Mesothelial cell of epicardium (in vitro differentiated cells): ENCODE measurements around the gene ANGEL1. TPM values are rescaled to one million over a fixed set of nuclear protein-coding genes. Genes with fewer than 3 reads are reported as not detected.

Experiments used
- DNase-seq, 2 experiments: peaks; one replicate each; pipeline ENCODE4 v3.0.0; 2021; ENCODE audit warnings: low spot score in 2 of 2; ENCODE audit not compliant: unreplicated experiment in 2 of 2
- H3K27ac Mint-ChIP-seq: 2 replicates; pipeline ENCODE4 v1.8.0; 2021; ENCODE audit warnings: mixed read lengths
- H3K27me3 Mint-ChIP-seq: 2 replicates; pipeline ENCODE4 v1.8.0; 2021; ENCODE audit warnings: low read depth, mixed read lengths
- H3K36me3 Mint-ChIP-seq: 2 replicates; pipeline ENCODE4 v1.8.0; 2021; ENCODE audit warnings: mixed read lengths
- H3K4me1 Mint-ChIP-seq: 2 replicates; pipeline ENCODE4 v1.8.0; 2021; ENCODE audit warnings: mixed read lengths
- H3K4me3 Mint-ChIP-seq: 2 replicates; pipeline ENCODE4 v1.8.0; 2021; ENCODE audit warnings: mild to moderate bottlenecking, moderate library complexity, mixed read lengths
- H3K9me3 Mint-ChIP-seq: 2 replicates; pipeline ENCODE4 v1.8.0; 2021; ENCODE audit warnings: mixed read lengths
- total RNA-seq: library from RNA; stranded (reverse); gene quantifications from 3 replicates; pipeline ENCODE4 v1.2.1, GENCODE V29; 2021
- TF ChIP-seq, protein P1 (sequence below): fragments of 200-600 bp; sonication (generic); IDR thresholded peaks from one replicate; pipeline ENCODE4 v1.5.0; 2021; ENCODE audit warnings: antibody characterized with exemption; ENCODE audit not compliant: unreplicated experiment

The ANGEL1 gene
- total RNA-seq, 1 donor from 2014 or later: 39.4 TPM

DNA sequence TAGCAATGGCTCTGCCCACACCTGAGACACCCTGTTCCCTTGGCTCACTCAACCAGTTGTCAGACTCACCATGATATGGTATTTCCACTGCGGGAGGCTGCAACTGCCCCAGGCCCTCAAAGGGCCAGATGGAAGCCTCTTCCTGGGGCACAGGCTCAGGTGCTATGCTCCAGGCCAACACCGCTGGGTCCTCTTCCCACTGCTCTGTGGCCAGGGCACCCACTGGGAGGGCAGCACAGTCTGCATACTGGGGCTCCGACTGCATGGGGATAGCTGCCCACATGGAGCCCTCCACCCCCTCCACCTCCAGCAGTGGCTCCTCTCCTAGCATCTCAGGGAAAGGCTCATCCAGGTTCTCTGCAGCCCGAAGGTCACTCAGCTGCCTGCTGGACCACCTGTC lies 3.7 kb downstream of the ANGEL1 start:
- Mint-ChIP-seq H3K27me3 (no peaks in the 10 kb centered on the region), H3K4me3 (no peak overlapping the region), H3K4me1 (peaks cover 28% of the 10 kb centered on the region), H3K36me3 (peaks cover 21% of the 10 kb centered on the region), H3K9me3 (no peaks in the 10 kb centered on the region), H3K27ac (no peak overlapping the region)
- TF ChIP-seq, protein P1, sequence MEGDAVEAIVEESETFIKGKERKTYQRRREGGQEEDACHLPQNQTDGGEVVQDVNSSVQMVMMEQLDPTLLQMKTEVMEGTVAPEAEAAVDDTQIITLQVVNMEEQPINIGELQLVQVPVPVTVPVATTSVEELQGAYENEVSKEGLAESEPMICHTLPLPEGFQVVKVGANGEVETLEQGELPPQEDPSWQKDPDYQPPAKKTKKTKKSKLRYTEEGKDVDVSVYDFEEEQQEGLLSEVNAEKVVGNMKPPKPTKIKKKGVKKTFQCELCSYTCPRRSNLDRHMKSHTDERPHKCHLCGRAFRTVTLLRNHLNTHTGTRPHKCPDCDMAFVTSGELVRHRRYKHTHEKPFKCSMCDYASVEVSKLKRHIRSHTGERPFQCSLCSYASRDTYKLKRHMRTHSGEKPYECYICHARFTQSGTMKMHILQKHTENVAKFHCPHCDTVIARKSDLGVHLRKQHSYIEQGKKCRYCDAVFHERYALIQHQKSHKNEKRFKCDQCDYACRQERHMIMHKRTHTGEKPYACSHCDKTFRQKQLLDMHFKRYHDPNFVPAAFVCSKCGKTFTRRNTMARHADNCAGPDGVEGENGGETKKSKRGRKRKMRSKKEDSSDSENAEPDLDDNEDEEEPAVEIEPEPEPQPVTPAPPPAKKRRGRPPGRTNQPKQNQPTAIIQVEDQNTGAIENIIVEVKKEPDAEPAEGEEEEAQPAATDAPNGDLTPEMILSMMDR: no peak
- DNase-seq: no peak

DNA sequence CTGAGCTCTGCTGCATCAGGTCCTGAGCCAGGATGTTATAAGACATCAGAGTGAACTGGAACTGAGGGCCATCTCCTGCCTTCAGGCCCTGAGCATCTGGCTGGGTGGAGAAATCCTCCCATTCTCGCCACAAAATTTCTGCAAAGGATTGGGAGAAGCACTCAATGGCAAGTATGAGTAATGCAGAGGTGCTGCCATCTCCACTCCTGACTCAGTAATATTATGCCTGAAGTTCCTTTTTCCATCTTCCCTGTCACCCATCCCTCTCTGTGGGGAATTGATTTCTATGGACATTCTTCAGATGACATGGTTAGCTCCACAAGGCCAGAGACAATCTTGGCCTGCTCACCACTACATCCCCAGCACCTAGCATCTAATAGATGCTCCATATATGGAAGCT lies 4.7 kb downstream of the ANGEL1 start:
- Mint-ChIP-seq H3K27me3 (no peaks in the 10 kb centered on the region), H3K9me3 (no peaks in the 10 kb centered on the region), H3K4me3 (no peak overlapping the region), H3K27ac (no peak overlapping the region), H3K36me3 (peaks cover 30% of the 10 kb centered on the region), H3K4me1 (peaks cover 26% of the 10 kb centered on the region)
- DNase-seq: no peak
- TF ChIP-seq, protein P1: no peak

DNA sequence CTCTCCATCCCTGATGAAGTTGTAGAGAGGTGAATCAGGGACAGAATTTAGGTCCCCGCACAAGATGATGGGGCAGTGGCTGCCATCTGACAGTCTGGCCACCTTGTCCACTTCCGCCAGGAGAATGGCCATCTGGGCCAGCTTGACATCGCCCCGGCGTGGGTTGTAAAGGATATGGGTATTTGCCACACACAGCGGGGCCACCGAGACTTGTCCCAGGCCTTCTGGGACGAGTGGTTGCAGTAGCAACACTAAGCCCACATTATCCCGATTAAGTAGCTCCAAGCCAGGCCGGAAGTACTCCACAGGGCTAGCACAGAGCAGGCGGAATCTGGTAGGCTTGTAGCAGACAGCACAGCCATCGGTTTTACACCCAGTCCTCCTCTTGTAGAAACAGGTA lies 6.2 kb downstream of the ANGEL1 start:
- Mint-ChIP-seq H3K27ac (no peak overlapping the region), H3K27me3 (no peaks in the 10 kb centered on the region), H3K4me3 (no peak overlapping the region)

DNA sequence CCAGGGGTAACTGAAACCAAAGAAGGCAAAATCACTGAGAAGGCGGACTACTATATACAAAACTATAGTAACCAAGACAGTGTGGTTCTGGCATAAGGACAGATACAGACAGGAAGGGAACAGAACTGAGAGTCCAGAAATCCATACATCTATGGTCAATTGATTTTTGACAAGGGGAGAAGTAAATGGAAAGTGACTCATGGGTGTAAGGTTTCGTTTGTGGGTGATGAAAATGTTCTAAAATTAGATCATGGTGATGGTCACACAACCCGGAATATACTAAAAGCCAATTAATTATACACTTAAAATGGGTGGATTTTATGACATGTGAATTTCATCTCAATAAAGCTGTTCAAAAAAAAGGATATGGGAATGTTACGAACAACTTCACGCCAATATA lies 18.7 kb downstream of the ANGEL1 start:
- DNase-seq: no peak
- TF ChIP-seq, protein P1: no peak
- H3K4me3 Mint-ChIP-seq: no peak overlapping the region
- no peak overlapping the region for H3K27ac Mint-ChIP-seq
- H3K9me3 Mint-ChIP-seq: peaks cover 16% of the 10 kb centered on the region
- H3K27me3 Mint-ChIP-seq: no peaks in the 10 kb centered on the region
- H3K36me3 Mint-ChIP-seq: peaks cover 67% of the 10 kb centered on the region
- no peaks in the 10 kb centered on the region for H3K4me1 Mint-ChIP-seq

More for the DNA sequence above, 6.2 kb downstream of the ANGEL1 start:
- DNase-seq: no peak
- TF ChIP-seq, protein P1: no peak
- H3K36me3 Mint-ChIP-seq: peaks cover 42% of the 10 kb centered on the region
- H3K4me1 Mint-ChIP-seq: peaks cover 19% of the 10 kb centered on the region
- no peaks in the 10 kb centered on the region for H3K9me3 Mint-ChIP-seq

DNA sequence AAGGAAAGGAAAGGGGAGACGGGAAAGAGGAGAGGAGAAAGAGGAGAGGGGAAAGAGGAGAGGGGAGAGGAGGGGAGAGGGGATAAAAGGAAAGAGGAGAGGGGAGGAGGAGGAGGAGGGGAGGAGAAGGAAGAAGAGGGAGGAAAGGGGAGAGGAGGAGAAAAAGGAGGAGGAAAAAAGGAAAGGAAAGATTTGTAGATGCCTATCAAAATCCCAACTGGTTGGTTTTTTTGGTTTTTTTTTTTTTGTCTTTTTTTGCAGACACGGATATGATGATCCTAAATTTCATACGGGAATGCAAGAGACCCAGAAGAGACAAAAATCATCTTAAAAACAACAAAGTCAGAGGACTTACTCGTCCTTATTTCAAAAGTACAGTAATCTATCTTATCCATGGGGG lies 19.4 kb downstream of the ANGEL1 start:
- Mint-ChIP-seq H3K4me1 (no peaks in the 10 kb centered on the region), H3K9me3 (peaks cover 16% of the 10 kb centered on the region), H3K27ac (no peak overlapping the region), H3K4me3 (no peak overlapping the region), H3K27me3 (no peaks in the 10 kb centered on the region), H3K36me3 (peaks cover 68% of the 10 kb centered on the region)
- DNase-seq: no peak
- TF ChIP-seq, protein P1: no peak

DNA sequence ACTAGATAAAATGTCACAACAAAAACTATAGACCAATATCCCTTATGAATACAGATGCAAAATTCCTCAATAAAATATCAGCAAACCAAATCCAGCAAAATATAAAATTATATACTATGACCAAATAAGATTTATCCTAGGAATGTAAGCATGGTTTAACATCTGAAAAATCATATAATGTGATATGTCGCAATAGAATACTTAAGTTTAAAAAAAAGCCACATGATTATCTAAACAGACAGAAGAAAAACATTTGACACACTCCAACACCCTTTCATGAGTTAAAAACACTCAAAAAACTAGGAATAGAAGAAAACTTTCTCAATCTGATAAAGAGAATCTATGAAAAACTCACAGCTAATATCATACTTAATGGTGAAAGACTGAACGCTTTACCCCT lies 20.3 kb downstream of the ANGEL1 start:
- no peak overlapping the region for H3K27ac Mint-ChIP-seq
- H3K9me3 Mint-ChIP-seq: peaks cover 16% of the 10 kb centered on the region
- H3K4me3 Mint-ChIP-seq: no peak overlapping the region
- H3K27me3 Mint-ChIP-seq: no peaks in the 10 kb centered on the region
- TF ChIP-seq, protein P1: no peak
- H3K36me3 Mint-ChIP-seq: peaks cover 66% of the 10 kb centered on the region
- H3K4me1 Mint-ChIP-seq: no peaks in the 10 kb centered on the region
- no peak for DNase-seq
